KMS-11 (cell line): Measurements from ENCODE around the gene MAN2A2.

Experiments used
- H2AFZ ChIP-seq: fragments of 200-600 bp; sonication (generic); 2 replicates; pipeline ENCODE4 v1.6.1; 2016; ENCODE audit warnings: antibody characterized with exemption, mixed run types, low read depth
- H3K27ac ChIP-seq: fragments of 200-600 bp; sonication (generic); 2 replicates; pipeline ENCODE4 v1.6.1; 2016; ENCODE audit warnings: mild to moderate bottlenecking, mixed run types
- H3K27me3 ChIP-seq: fragments of 200-600 bp; sonication (generic); 2 replicates; pipeline ENCODE4 v1.6.1; 2017; ENCODE audit warnings: mild to moderate bottlenecking, low read depth, mixed run types, moderate library complexity; ENCODE audit not compliant: insufficient read depth
- H3K36me3 ChIP-seq: fragments of 200-600 bp; sonication (generic); 2 replicates; pipeline ENCODE4 v1.6.1; 2017; ENCODE audit warnings: mild to moderate bottlenecking, mixed run types; ENCODE audit not compliant: insufficient read depth
- H3K4me1 ChIP-seq: fragments of 200-600 bp; sonication (generic); 2 replicates; pipeline ENCODE4 v1.6.1; 2016; ENCODE audit warnings: mild to moderate bottlenecking, low read depth, mixed run types; ENCODE audit not compliant: poor library complexity, severe bottlenecking
- H3K4me2 ChIP-seq: fragments of 200-600 bp; sonication (generic); 2 replicates; pipeline ENCODE4 v1.7.0; 2016; ENCODE audit warnings: mild to moderate bottlenecking, mixed run types
- H3K4me3 ChIP-seq: fragments of 200-600 bp; sonication (generic); IDR thresholded peaks from 2 replicates; pipeline ENCODE4 v1.6.1; 2017; ENCODE audit warnings: low read depth, low read length, mixed read lengths; ENCODE audit not compliant: insufficient read depth
- H3K79me2 ChIP-seq: fragments of 200-600 bp; sonication (generic); 2 replicates; pipeline ENCODE4 v1.6.1; 2016; ENCODE audit warnings: low read depth, mixed run types; ENCODE audit not compliant: insufficient read depth
- H3K9ac ChIP-seq: fragments of 200-600 bp; sonication (generic); 2 replicates; pipeline ENCODE4 v1.6.1; 2016; ENCODE audit warnings: mild to moderate bottlenecking, mixed run types
- H4K20me1 ChIP-seq: fragments of 200-600 bp; sonication (generic); 2 replicates; pipeline ENCODE4 v1.6.1; 2016; ENCODE audit warnings: mild to moderate bottlenecking, mixed run types; ENCODE audit not compliant: insufficient read depth
- CTCF ChIP-seq: fragments of 200-600 bp; sonication (generic); conservative IDR thresholded peaks from 2 replicates; pipeline ENCODE4 v1.6.1; 2017; ENCODE audit warnings: low read depth, mild to moderate bottlenecking, antibody characterized with exemption, low read length, moderate library complexity, mixed read lengths

Gene MAN2A2

GRCh38 chr15:90929246-90930019, 26.3 kb downstream of the MAN2A2 start:
- TF ChIP-seq CTCF: no peak
- Histone ChIP-seq H3K4me2 (peak overlapping the region; percentile 84), H3K4me3 (no peak overlapping the region), H4K20me1 (no peaks in the 10 kb centered on the region), H3K9ac (peak overlapping the region; percentile 91; the same call in 1 of the 2 replicates), H3K79me2 (no peaks in the 10 kb centered on the region), H2AFZ (peak overlapping the region; percentile 88), H3K27me3 (no peaks in the 10 kb centered on the region), H3K4me1 (peaks cover 36% of the 10 kb centered on the region), H3K36me3 (no peaks in the 10 kb centered on the region), H3K27ac (peak overlapping the region; percentile 90)

- no peak overlapping the region for H3K4me3 ChIP-seq
- H3K27ac ChIP-seq: peak overlapping the region; percentile 90
- no peak for TF ChIP-seq CTCF
- 0 out of 2 replicates have a peak overlapping the region, but pooled peaks have one; percentile 88 for H2AFZ ChIP-seq
- H3K9ac ChIP-seq: peak overlapping the region; percentile 91; the same call in 1 of the 2 replicates
- H3K4me1 ChIP-seq: peaks cover 25% of the 10 kb centered on the region
- H3K36me3 ChIP-seq: no peaks in the 10 kb centered on the region
- H3K4me2 ChIP-seq: peak overlapping the region; percentile 84
- H4K20me1 ChIP-seq: no peaks in the 10 kb centered on the region
- H3K27me3 ChIP-seq: no peaks in the 10 kb centered on the region
- H3K79me2 ChIP-seq: 0 out of 2 replicates have a peak, but pooled peaks cover 5% of the 10 kb centered on the region
These were observed 27.9 kb downstream of the MAN2A2 start for GRCh38 chr15:90930861-90931574.

GRCh38 chr15:90931575-90931827, 28.4 kb downstream of the MAN2A2 start:
- H3K9ac ChIP-seq: peak overlapping the region; percentile 60; the same call in 1 of the 2 replicates
- 0 out of 2 replicates have a peak, but pooled peaks cover 5% of the 10 kb centered on the region for H3K79me2 ChIP-seq
- peaks cover 29% of the 10 kb centered on the region for H3K4me1 ChIP-seq
- H3K4me3 ChIP-seq: peak overlapping the region; percentile 27
- no peaks in the 10 kb centered on the region for H3K27me3 ChIP-seq
- peak overlapping the region; percentile 84 for H3K4me2 ChIP-seq
- TF ChIP-seq CTCF: no peak
- H3K36me3 ChIP-seq: no peaks in the 10 kb centered on the region
- H4K20me1 ChIP-seq: no peaks in the 10 kb centered on the region
- H3K27ac ChIP-seq: peak overlapping the region; percentile 90; the same call in 1 of the 2 replicates
- H2AFZ ChIP-seq: peak overlapping the region; percentile 85

- Histone ChIP-seq H3K27me3 (no peaks in the 10 kb centered on the region), H3K27ac (peak within 1 kb of the TSS; percentile 90), H3K79me2 (0 out of 2 replicates have a peak, but pooled peaks cover 5% of the 10 kb centered on the region), H3K4me1 (peaks cover 29% of the 10 kb centered on the region), H2AFZ (peak within 1 kb of the TSS; percentile 85), H3K4me2 (peak within 1 kb of the TSS; percentile 84), H4K20me1 (no peaks in the 10 kb centered on the region), H3K36me3 (no peaks in the 10 kb centered on the region), H3K9ac (peak within 1 kb of the TSS; percentile 60), H3K4me3 (peak within 1 kb of the TSS; percentile 27)
- peak; percentile 86 for TF ChIP-seq CTCF
These were observed 28.9 kb downstream of the MAN2A2 start, which contains the start of gene HDDC3 for GRCh38 chr15:90931828-90932659. HDDC3 (minus strand) TSS chr15:90932549; CDS start chr15:90932540, 9 bp downstream.
